AG10803 (cell line): ENCODE data around the gene SEL1L2.

Experiments
- DNase-seq: peaks from one replicate; pipeline ENCODE4 v3.0.0; 2010; ENCODE audit warnings: low read depth
- H3K4me3 ChIP-seq: 2 replicates; pipeline ENCODE4 v1.5.1; 2011; ENCODE audit warnings: mild to moderate bottlenecking, low read length, control low read depth
- CTCF ChIP-seq: conservative IDR thresholded peaks from 2 replicates; pipeline ENCODE4 v1.5.1; 2011; ENCODE audit warnings: mild to moderate bottlenecking, low read length, control low read depth, inconsistent platforms

Gene SEL1L2

DNA sequence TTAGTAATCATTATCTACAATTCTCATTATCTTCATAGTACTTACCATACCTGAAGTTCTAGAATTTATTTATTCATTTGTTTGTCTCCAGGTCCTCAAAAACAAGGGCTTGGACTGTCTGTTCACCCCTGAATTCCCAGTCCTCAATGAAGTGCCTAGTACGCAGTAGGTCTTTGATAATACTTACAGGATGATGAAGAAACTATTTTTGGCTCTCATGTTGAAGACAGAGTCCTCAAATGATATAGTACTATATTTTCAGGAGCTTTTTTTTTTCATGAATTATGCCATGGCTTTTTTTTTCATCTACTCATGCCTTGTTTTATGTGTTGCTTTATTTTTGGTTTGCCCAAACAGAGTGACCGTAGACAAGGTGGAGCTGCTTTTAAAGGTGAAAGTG lies 139.1 kb downstream of the SEL1L2 start:
- TF ChIP-seq CTCF: no peak
- DNase-seq: no peak
- H3K4me3 ChIP-seq: no peak overlapping the region

GRCh38 chr20:13844296-13844695 lies 146.1 kb downstream of the SEL1L2 start:
- DNase-seq: no peak
- TF ChIP-seq CTCF: no peak
- no peak overlapping the region for H3K4me3 ChIP-seq

DNA sequence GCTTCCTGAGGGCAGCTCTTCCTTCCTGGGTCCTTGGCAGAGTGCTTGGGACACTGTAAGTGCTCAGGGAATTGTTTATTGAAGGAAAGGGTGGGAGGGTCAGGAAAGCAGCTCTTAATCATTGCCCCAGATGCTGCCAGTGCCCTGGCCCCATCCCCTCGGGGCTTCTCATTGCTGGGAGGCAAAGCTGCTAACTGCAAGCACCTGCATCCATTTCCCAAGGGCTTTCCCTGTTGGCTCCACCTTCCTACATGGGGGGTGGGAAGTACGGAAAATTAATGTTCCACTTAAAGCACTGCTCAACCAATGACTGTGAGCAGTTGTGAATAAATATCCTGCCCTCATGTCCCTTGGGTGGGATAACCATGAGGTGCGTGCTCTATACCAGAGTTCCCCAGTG lies 149.2 kb downstream of the SEL1L2 start:
- TF ChIP-seq CTCF: no peak
- DNase-seq: no peak
- H3K4me3 ChIP-seq: no peak overlapping the region

- no peak for DNase-seq
- H3K4me3 ChIP-seq: no peak overlapping the region
- TF ChIP-seq CTCF: no peak
Observed at GRCh38 chr20:13840093-13840465, 150.3 kb downstream of the SEL1L2 start.

GRCh38 chr20:13839421-13840092 lies 150.9 kb downstream of the SEL1L2 start:
- H3K4me3 ChIP-seq: no peak overlapping the region
- peak; percentile 96 for DNase-seq
- no peak for TF ChIP-seq CTCF

GRCh38 chr20:13838664-13839063 lies 151.8 kb downstream of the SEL1L2 start:
- no peak for DNase-seq

More at GRCh38 chr20:13838664-13839063, 151.8 kb downstream of the SEL1L2 start:
- no peak overlapping the region for H3K4me3 ChIP-seq
- TF ChIP-seq CTCF: no peak
